C4-2B (cell line): Measurements from ENCODE around the gene GAB3.

Source experiments
- CTCF ChIP-seq: fragments of 450-650 bp; conservative IDR thresholded peaks from 2 replicates; pipeline ENCODE4 v1.5.1; 2017; ENCODE audit warnings: mild to moderate bottlenecking
- ZFX ChIP-seq: fragments of 450-650 bp; IDR thresholded peaks from 2 replicates; pipeline ENCODE4 v1.6.1; 2017

DNA sequence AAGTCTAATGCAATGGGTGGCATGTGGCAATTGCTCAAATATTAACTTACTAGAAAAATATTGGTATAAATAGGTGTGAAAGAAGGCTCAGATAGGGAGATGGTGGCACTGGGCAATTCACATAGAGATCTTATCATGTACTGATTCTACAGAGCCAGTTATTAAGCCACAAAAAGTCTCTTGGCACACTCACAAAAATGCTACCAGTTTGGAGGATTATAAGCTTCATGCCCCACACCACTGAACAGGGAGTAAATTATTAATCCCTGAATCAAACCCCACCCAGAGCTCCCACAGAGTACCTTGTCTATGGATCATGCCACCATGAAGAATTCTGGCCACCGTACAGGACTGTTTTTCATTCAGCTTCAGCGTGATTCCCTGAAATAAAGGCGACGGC, 40.6 kb upstream of the GAB3 start:
- TF ChIP-seq CTCF (no peak), ZFX (no peak)
